H9 (cell line): Measurements from ENCODE around the gene VPS35L. TPM values are rescaled to one million over a fixed set of nuclear protein-coding genes. Genes with fewer than 3 reads are reported as not detected.

Source experiments
- DNase-seq: peaks from one replicate; pipeline ENCODE4 v3.0.0-alpha.2; 2017
- H2AFZ ChIP-seq: one replicate; pipeline ENCODE4 v1.6.1; 2013; ENCODE audit warnings: mild to moderate bottlenecking, low read length, control low read depth, moderate library complexity
- H2AK5ac ChIP-seq: 2 replicates; pipeline ENCODE4 v1.6.1; 2013; ENCODE audit warnings: low read length, control low read depth, mixed read lengths; ENCODE audit not compliant: insufficient read length
- H2BK120ac ChIP-seq: one replicate; pipeline ENCODE4 v1.6.1; 2013; ENCODE audit warnings: low read depth, mild to moderate bottlenecking, low read length, control low read depth, inconsistent platforms; ENCODE audit not compliant: poor library complexity, severe bottlenecking
- H2BK12ac ChIP-seq: 2 replicates; pipeline ENCODE4 v1.6.1; 2013; ENCODE audit warnings: low read length, control low read depth, mixed read lengths, low read depth; ENCODE audit not compliant: insufficient read length
- H2BK15ac ChIP-seq: 2 replicates; pipeline ENCODE4 v1.6.1; 2013; ENCODE audit warnings: low read depth, low read length, control low read depth
- H2BK20ac ChIP-seq: one replicate; pipeline ENCODE4 v1.6.1; 2013; ENCODE audit warnings: low read depth, mild to moderate bottlenecking, low read length, control low read depth, inconsistent platforms; ENCODE audit not compliant: poor library complexity, severe bottlenecking
- H2BK5ac ChIP-seq: 2 replicates; pipeline ENCODE4 v1.6.1; 2013; ENCODE audit warnings: low read length, control low read depth, mixed read lengths; ENCODE audit not compliant: insufficient read length
- H3K14ac ChIP-seq: 2 replicates; pipeline ENCODE4 v1.6.1; 2013; ENCODE audit warnings: low read length, control low read depth; ENCODE audit not compliant: insufficient read depth
- H3K18ac ChIP-seq: 2 replicates; pipeline ENCODE4 v1.6.1; 2013; ENCODE audit warnings: low read depth, mild to moderate bottlenecking, mixed read lengths, low read length, control low read depth; ENCODE audit not compliant: insufficient read length
- H3K23ac ChIP-seq: 2 replicates; pipeline ENCODE4 v1.6.1; 2013; ENCODE audit warnings: low read length, control low read depth, mixed read lengths, low read depth; ENCODE audit not compliant: insufficient read length
- H3K23me2 ChIP-seq: 2 replicates; pipeline ENCODE4 v1.6.1; 2013; ENCODE audit warnings: low read depth, mild to moderate bottlenecking, mixed read lengths, low read length, control low read depth; ENCODE audit not compliant: insufficient read length, poor library complexity, severe bottlenecking
- H3K27ac ChIP-seq: 2 replicates; pipeline ENCODE4 v1.5.1; 2013; ENCODE audit warnings: low read length, control low read depth, mixed read lengths, low read depth; ENCODE audit not compliant: insufficient read length
- H3K27me3 ChIP-seq: 2 replicates; pipeline ENCODE4 v1.6.1; 2013; ENCODE audit warnings: low read length, control low read depth, inconsistent platforms; ENCODE audit not compliant: insufficient read depth
- H3K4ac ChIP-seq: 2 replicates; pipeline ENCODE4 v1.6.1; 2013; ENCODE audit warnings: low read depth, mild to moderate bottlenecking, control low read depth, inconsistent platforms, low read length, moderate library complexity
- H3K4me1 ChIP-seq: 2 replicates; pipeline ENCODE4 v1.6.1; 2013; ENCODE audit warnings: low read length, control low read depth, inconsistent platforms; ENCODE audit not compliant: insufficient read depth
- H3K4me2 ChIP-seq: 2 replicates; pipeline ENCODE4 v1.6.1; 2013; ENCODE audit warnings: low read length, control low read depth, mixed read lengths; ENCODE audit not compliant: insufficient read length, insufficient read depth
- H3K56ac ChIP-seq: 2 replicates; pipeline ENCODE4 v1.6.1; 2013; ENCODE audit warnings: low read depth, mild to moderate bottlenecking, mixed read lengths, low read length, control low read depth; ENCODE audit not compliant: insufficient read length
- H3K79me1 ChIP-seq: 2 replicates; pipeline ENCODE4 v1.6.1; 2013; ENCODE audit warnings: low read depth, mild to moderate bottlenecking, moderate library complexity, low read length, control low read depth, inconsistent platforms; ENCODE audit not compliant: insufficient read depth, poor library complexity, severe bottlenecking
- H3K79me2 ChIP-seq: 2 replicates; pipeline ENCODE4 v1.6.1; 2013; ENCODE audit warnings: low read length, control low read depth, inconsistent platforms; ENCODE audit not compliant: insufficient read depth
- H3K9ac ChIP-seq: 2 replicates; pipeline ENCODE4 v1.6.1; 2013; ENCODE audit warnings: low read length, control low read depth, mixed read lengths; ENCODE audit not compliant: insufficient read length; ENCODE audit errors: extremely low read depth
- H3K9me3 ChIP-seq: one replicate; pipeline ENCODE4 v1.6.1; 2013; ENCODE audit warnings: low read depth, low read length, inconsistent platforms; ENCODE audit not compliant: control insufficient read depth
- H3T11ph ChIP-seq: one replicate; pipeline ENCODE4 v1.6.1; 2013; ENCODE audit warnings: mild to moderate bottlenecking, low read length, control low read depth, inconsistent platforms
- H4K20me1 ChIP-seq: one replicate; pipeline ENCODE4 v1.6.1; 2013; ENCODE audit not compliant: control insufficient read depth, insufficient read length, insufficient read depth
- H4K5ac ChIP-seq: 2 replicates; pipeline ENCODE4 v1.6.1; 2013; ENCODE audit warnings: low read depth, mild to moderate bottlenecking, mixed read lengths, low read length, control low read depth; ENCODE audit not compliant: insufficient read length
- H4K8ac ChIP-seq: replicated peaks from 2 replicates; pipeline ENCODE4 v1.6.1; 2013; ENCODE audit warnings: low read length, control low read depth, mixed read lengths, low read depth; ENCODE audit not compliant: insufficient read length
- H4K91ac ChIP-seq: 2 replicates; pipeline ENCODE4 v1.6.1; 2013; ENCODE audit warnings: low read depth, mild to moderate bottlenecking, moderate library complexity, mixed read lengths, low read length, control low read depth; ENCODE audit not compliant: insufficient read length
- H3K27ac Mint-ChIP-seq, 3 experiments: 2 replicates in 2 of 3; 3 replicates in 1 of 3; pipeline ENCODE4 v1.8.0; 2020 to 2021; ENCODE audit warnings: mixed read lengths in 3 of 3, mild to moderate bottlenecking in 1 of 3, moderate library complexity in 1 of 3
- H3K27me3 Mint-ChIP-seq: 2 replicates; pipeline ENCODE4 v1.8.0; 2021; ENCODE audit warnings: low read depth, mild to moderate bottlenecking, moderate library complexity, mixed read lengths
- H3K36me3 Mint-ChIP-seq, 3 experiments: 2 replicates in 2 of 3; 3 replicates in 1 of 3; pipeline ENCODE4 v1.8.0; 2020 to 2021; ENCODE audit warnings: low read depth in 3 of 3, mixed read lengths in 3 of 3; ENCODE audit not compliant: insufficient read depth in 1 of 3
- H3K4me1 Mint-ChIP-seq, 2 experiments: 2 replicates each; pipeline ENCODE4 v1.8.0; 2020; ENCODE audit warnings: mixed read lengths in 2 of 2
- H3K4me3 Mint-ChIP-seq, 2 experiments: 2 replicates in 1 of 2; 3 replicates in 1 of 2; pipeline ENCODE4 v1.8.0; 2020 to 2021; ENCODE audit warnings: mild to moderate bottlenecking in 2 of 2, mixed read lengths in 2 of 2, moderate library complexity in 1 of 2
- H3K9me3 Mint-ChIP-seq, 2 experiments: 2 replicates in 1 of 2; 3 replicates in 1 of 2; pipeline ENCODE4 v1.8.0; 2020; ENCODE audit warnings: mild to moderate bottlenecking in 2 of 2, mixed read lengths in 2 of 2, moderate library complexity in 1 of 2
- CTCF ChIP-seq: fragments of 200-600 bp; sonication (generic); conservative IDR thresholded peaks from 3 replicates; pipeline ENCODE4 v1.8.0; 2021; ENCODE audit warnings: antibody characterized with exemption, mild to moderate bottlenecking
- WGBS: extraction: QIAGEN DNeasy Blood & Tissue Kit; methylation state at CpG from one replicate; pipeline ENCODE4 v1.1.7; 2013; ENCODE audit warnings: missing lambda C conversion rate, low lambda C conversion rate, mixed read lengths; ENCODE audit not compliant: insufficient read length; ENCODE audit errors: extremely low coverage; 5-methylcytosine and 5-hydroxymethylcytosine counted together
- total RNA-seq: library from RNA; stranded (reverse); gene quantifications from 2 replicates; pipeline ENCODE4 v1.2.1, GENCODE V29; 2021

Gene VPS35L
- total RNA-seq, 1 experiment from 2014 or later = 58.4 TPM

- peaks cover 16 to 17% of the 10 kb centered on the region in 2 experiments for H3K4me1 Mint-ChIP-seq
- Histone ChIP-seq H2AK5ac (no peak overlapping the region), H3K9me3 (no peaks in the 10 kb centered on the region), H3K4ac (no peak overlapping the region), H4K91ac (peak overlapping the region; percentile 8), H2BK15ac (no peak overlapping the region), H3K14ac (peak overlapping the region; percentile 84; the same call in 1 of the 2 replicates), H3K18ac (peak overlapping the region; percentile 53), H3K9ac (peak overlapping the region; percentile 83), H2AFZ (no peak overlapping the region), H3K27me3 (no peaks in the 10 kb centered on the region), H2BK5ac (no peak overlapping the region), H3K27ac (peak overlapping the region; percentile 57), H2BK120ac (no peak overlapping the region), H3T11ph (no peak overlapping the region), H3K79me2 (no peaks in the 10 kb centered on the region), H4K5ac (peak overlapping the region; percentile 1), H3K79me1 (no peaks in the 10 kb centered on the region), H3K56ac (peak overlapping the region; percentile 32), H4K20me1 (no peaks in the 10 kb centered on the region), H4K8ac (no peak overlapping the region), H3K23me2 (no peaks in the 10 kb centered on the region), H3K4me2 (peak overlapping the region; percentile 46), H3K4me1 (no peaks in the 10 kb centered on the region), H2BK12ac (no peak overlapping the region), H2BK20ac (no peak overlapping the region), H3K23ac (no peak overlapping the region)
- peak; percentile 48; the same call in 2 of the 3 replicates for TF ChIP-seq CTCF
- H3K27me3 Mint-ChIP-seq = no peaks in the 10 kb centered on the region
- H3K9me3 Mint-ChIP-seq = peaks cover 0 to 2% of the 10 kb centered on the region in 2 experiments; a peak in 1 of 5 replicates
- peaks cover 4 to 30% (median 10%) of the 10 kb centered on the region in 3 experiments; a peak in 4 of 7 replicates for H3K36me3 Mint-ChIP-seq
- peak overlapping the region; percentile 99 for H3K27ac Mint-ChIP-seq
- H3K4me3 Mint-ChIP-seq = peak overlapping the region; percentile 94 to 95
- DNase-seq = peak; percentile 95
- no CpG with 5 or more reads among the region's 19 CpGs for WGBS
Observed at GRCh38 chr16:19555938-19556771, 652 bp downstream of the VPS35L start.
